H1 (cell line): ENCODE measurements around the gene PRRX2. TPM values are rescaled to one million over a fixed set of nuclear protein-coding genes. Genes with fewer than 3 reads are reported as not detected.

Source experiments
- CTCF ChIA-PET: fragments of 300-600 bp; sonication (Branson Sonifier 250); formaldehyde crosslinking; loops from one replicate; lab custom pipeline; 2021; ENCODE audit not compliant: partially characterized antibody; lab: Charles Lee
- POLR2A ChIA-PET: fragments of 300-600 bp; sonication (Branson Sonifier 250); formaldehyde crosslinking; loops from one replicate; lab custom pipeline; 2021; ENCODE audit warnings: inconsistent platforms; ENCODE audit not compliant: partially characterized antibody; lab: Charles Lee
- DNase-seq, 2 experiments: peaks; one replicate each; pipeline versions ENCODE4 v3.0.0 to v3.0.0-alpha.2; 2010 to 2022; ENCODE audit warnings: low spot score in 2 of 2, low read depth in 1 of 2, mixed read lengths in 1 of 2
- FAIRE-seq: peaks from 2 replicates; lab custom pipeline; 2011; peaks lifted over from hg19 to GRCh38; lab: Jason Lieb, UNC
- H2AFZ ChIP-seq: 2 replicates; pipeline ENCODE4 v1.8.1; 2012; ENCODE audit warnings: low read length, inconsistent platforms
- H2AK5ac ChIP-seq: 2 replicates; pipeline ENCODE4 v1.6.1; 2013; ENCODE audit warnings: low read depth, low read length
- H2BK120ac ChIP-seq: replicated peaks from 2 replicates; pipeline ENCODE3; 2013; ENCODE audit warnings: low read depth, low read length, inconsistent platforms
- H2BK12ac ChIP-seq: 2 replicates; pipeline ENCODE4 v1.6.1; 2013; ENCODE audit warnings: low read depth, low read length
- H2BK15ac ChIP-seq: 2 replicates; pipeline ENCODE4 v1.6.1; 2013; ENCODE audit warnings: low read length
- H2BK20ac ChIP-seq: 2 replicates; pipeline ENCODE4 v1.6.1; 2013; ENCODE audit warnings: low read length
- H2BK5ac ChIP-seq: 2 replicates; pipeline ENCODE4 v1.6.1; 2013; ENCODE audit warnings: low read depth, low read length
- H3K14ac ChIP-seq: 2 replicates; pipeline ENCODE4 v1.6.1; 2013; ENCODE audit warnings: inconsistent platforms; ENCODE audit not compliant: insufficient read length
- H3K18ac ChIP-seq: 2 replicates; pipeline ENCODE4 v1.6.1; 2013; ENCODE audit warnings: low read length; ENCODE audit errors: extremely low read depth
- H3K23ac ChIP-seq: 2 replicates; pipeline ENCODE4 v1.6.1; 2013; ENCODE audit warnings: inconsistent platforms; ENCODE audit not compliant: insufficient read length
- H3K23me2 ChIP-seq: 2 replicates; pipeline ENCODE4 v1.6.1; 2013; ENCODE audit warnings: low read depth, low read length
- H3K27ac ChIP-seq: 2 replicates; pipeline ENCODE4 v1.6.1; 2011; ENCODE audit warnings: low read depth, low read length, inconsistent platforms
- H3K27me3 ChIP-seq, 4 experiments: replicated peaks in 1 of 4; 1 replicate in 1 of 4; 2 replicates in 3 of 4; pipeline versions ENCODE4 v1.6.1 to v1.8.1; 2011 to 2013; ENCODE audit warnings: low read length in 3 of 4, mild to moderate bottlenecking in 3 of 4, inconsistent platforms in 2 of 4, mixed read lengths in 2 of 4, moderate library complexity in 1 of 4; ENCODE audit not compliant: control insufficient read depth in 3 of 4, insufficient read depth in 3 of 4; ENCODE audit errors: extremely low read depth in 1 of 4
- H3K36me3 ChIP-seq, 4 experiments: 2 replicates each; pipeline versions ENCODE4 v1.6.1 to v1.8.1; 2011 to 2013; ENCODE audit warnings: mild to moderate bottlenecking in 4 of 4, low read length in 3 of 4, moderate library complexity in 2 of 4, control low read depth in 1 of 4, inconsistent platforms in 1 of 4; ENCODE audit not compliant: insufficient read depth in 4 of 4, control insufficient read depth in 2 of 4
- H3K4ac ChIP-seq: replicated peaks from 2 replicates; pipeline ENCODE3; 2013; ENCODE audit warnings: low read length, low read depth, mixed read lengths, inconsistent platforms; ENCODE audit not compliant: insufficient read length
- H3K4me1 ChIP-seq, 4 experiments: replicated peaks in 1 of 4; 1 replicate in 1 of 4; 2 replicates in 3 of 4; pipeline versions ENCODE4 v1.6.1 to v1.8.1; 2011 to 2013; ENCODE audit warnings: low read length in 3 of 4, inconsistent platforms in 2 of 4, mixed read lengths in 1 of 4; ENCODE audit not compliant: insufficient read depth in 4 of 4, control insufficient read depth in 3 of 4
- H3K4me2 ChIP-seq, 2 experiments: 2 replicates each; pipeline versions ENCODE4 v1.6.1 to v1.8.1; 2011 to 2013; ENCODE audit warnings: low read depth in 2 of 2, low read length in 2 of 2, control low read depth in 1 of 2, inconsistent platforms in 1 of 2, mild to moderate bottlenecking in 1 of 2; ENCODE audit not compliant: insufficient read depth in 1 of 2
- H3K4me3 ChIP-seq, 4 experiments: fragments of 200-600, 300-600 bp in 1 of 4; sonication (generic), shearing (Covaris generic), sonication (Bioruptor Twin) in 1 of 4; 2 replicates each; pipeline versions ENCODE4 v1.5.1 to v1.8.1; 2011 to 2016; ENCODE audit warnings: low read length in 4 of 4, low read depth in 3 of 4, control low read depth in 2 of 4, inconsistent platforms in 2 of 4, mild to moderate bottlenecking in 2 of 4, mixed read lengths in 1 of 4, moderate library complexity in 1 of 4; ENCODE audit not compliant: insufficient read depth in 2 of 4; ENCODE audit errors: extremely low read depth in 1 of 4
- H3K56ac ChIP-seq: replicated peaks from 2 replicates; pipeline ENCODE3; 2013; ENCODE audit warnings: low read depth, mild to moderate bottlenecking, mixed read lengths, low read length, inconsistent platforms; ENCODE audit not compliant: insufficient read length
- H3K79me1 ChIP-seq: 2 replicates; pipeline ENCODE4 v1.6.1; 2013; ENCODE audit warnings: low read depth, low read length, control low read depth
- H3K79me2 ChIP-seq, 2 experiments: 2 replicates each; pipeline versions ENCODE4 v1.6.1 to v1.8.1; 2012 to 2013; ENCODE audit warnings: low read length in 2 of 2, mild to moderate bottlenecking in 2 of 2, inconsistent platforms in 1 of 2; ENCODE audit not compliant: insufficient read depth in 2 of 2, control insufficient read depth in 1 of 2
- H3K9ac ChIP-seq, 4 experiments: replicated peaks in 1 of 4; 1 replicate in 1 of 4; 2 replicates in 3 of 4; pipeline versions ENCODE4 v1.6.1 to v1.8.1; 2011 to 2013; ENCODE audit warnings: low read depth in 3 of 4, low read length in 3 of 4, control low read depth in 2 of 4, mild to moderate bottlenecking in 2 of 4, moderate library complexity in 2 of 4, inconsistent platforms in 1 of 4; ENCODE audit errors: extremely low read depth in 1 of 4
- H3K9me3 ChIP-seq, 2 experiments: 2 replicates each; pipeline versions ENCODE4 v1.6.1 to v1.8.1; 2012 to 2013; ENCODE audit warnings: mild to moderate bottlenecking in 2 of 2, moderate library complexity in 2 of 2, control low read depth in 1 of 2, inconsistent platforms in 1 of 2, low read depth in 1 of 2, low read length in 1 of 2, mixed read lengths in 1 of 2; ENCODE audit not compliant: insufficient read depth in 2 of 2
- H4K20me1 ChIP-seq, 2 experiments: replicated peaks in 1 of 2; 2 replicates each; pipeline versions ENCODE3 to v1.8.1; 2011 to 2013; ENCODE audit warnings: inconsistent platforms in 2 of 2, low read length in 2 of 2, mild to moderate bottlenecking in 1 of 2; ENCODE audit not compliant: insufficient read depth in 2 of 2, control insufficient read depth in 1 of 2
- H4K5ac ChIP-seq: 2 replicates; pipeline ENCODE4 v1.6.1; 2013; ENCODE audit warnings: low read length, low read depth, mixed read lengths, inconsistent platforms; ENCODE audit not compliant: insufficient read length
- H4K8ac ChIP-seq: 2 replicates; pipeline ENCODE4 v1.8.0; 2013; ENCODE audit warnings: mild to moderate bottlenecking, moderate library complexity, low read length, inconsistent platforms; ENCODE audit not compliant: insufficient read depth; ENCODE audit errors: extremely low read depth
- H4K91ac ChIP-seq: replicated peaks from 2 replicates; pipeline ENCODE3; 2013; ENCODE audit warnings: low read length, mixed read lengths, inconsistent platforms; ENCODE audit not compliant: insufficient read length
- BACH1 ChIP-seq: IDR thresholded peaks from 2 replicates; pipeline ENCODE4 v1.6.1; 2012; ENCODE audit warnings: low read length, improper control_type of control experiment
- BCL11A ChIP-seq, 2 experiments: IDR thresholded peaks; one replicate each; pipeline ENCODE4 v1.6.1; 2011; ENCODE audit warnings: low read depth in 2 of 2, low read length in 2 of 2, mild to moderate bottlenecking in 2 of 2
- BRCA1 ChIP-seq: IDR thresholded peaks from 2 replicates; pipeline ENCODE4 v1.6.1; 2012; ENCODE audit warnings: low read depth, low read length, improper control_type of control experiment
- CEBPB ChIP-seq: IDR thresholded peaks from 2 replicates; pipeline ENCODE4 v1.6.1; 2012; ENCODE audit warnings: low read depth, low read length
- CHD1 ChIP-seq: IDR thresholded peaks from 2 replicates; pipeline ENCODE4 v1.6.1; 2012; ENCODE audit warnings: low read depth, low read length, improper control_type of control experiment
- SIRT6 ChIP-seq: IDR thresholded peaks from one replicate; pipeline ENCODE4 v1.7.1; 2012; ENCODE audit warnings: low read length, inconsistent platforms
- SRF ChIP-seq: IDR thresholded peaks from 2 replicates; pipeline ENCODE4 v1.6.1; 2011; ENCODE audit warnings: mild to moderate bottlenecking, low read depth, low read length, moderate library complexity
- ZNF274 ChIP-seq: IDR thresholded peaks from 2 replicates; pipeline ENCODE4 v1.7.0; 2012; ENCODE audit warnings: low read length, borderline replicate concordance; ENCODE audit errors: extremely low read depth
- WGBS, 2 experiments: shearing (Covaris generic) in 1 of 2; methylation state at CpG; one replicate each; pipeline versions ENCODE4 v1.1.6 to v1.1.7; 2013 to 2015; ENCODE audit warnings: low lambda C conversion rate in 2 of 2, mixed read lengths in 2 of 2, inconsistent platforms in 1 of 2, low coverage in 1 of 2, missing lambda C conversion rate in 1 of 2; ENCODE audit not compliant: insufficient replicate concordance in 2 of 2, insufficient coverage in 1 of 2, insufficient read length in 1 of 2; ENCODE audit errors: extremely low coverage in 1 of 2, missing lambda C conversion rate in 1 of 2; 5-methylcytosine and 5-hydroxymethylcytosine counted together
- polyA plus RNA-seq, 7 experiments: library from polyadenylated mRNA; depleted of rRNA in 3 of 7; stranded (reverse) in 5 of 7; unstranded in 2 of 7; fragments of >200 nt in 5 of 7; fragments of 200-250 nt in 2 of 7; gene quantifications; 1 replicate in 5 of 7; 2 replicates in 1 of 7; 4 replicates in 1 of 7; pipeline versions ENCODE4 v1.2.1 to v1.2.3, GENCODE V29; 2011 to 2013; ENCODE audit warnings: missing spikeins in 2 of 7, mixed read lengths in 2 of 7
- total RNA-seq: library from RNA; stranded (reverse); fragmentation: NEBNext Ultra II Directional; extraction: Animal tissue kit (Norgen Biotek cat#: 25700); gene quantifications from 2 replicates; pipeline ENCODE4 v1.2.1, GENCODE V29; 2021
- TF ChIP-seq, protein P1 (sequence below), 3 experiments: IDR thresholded peaks; 1 replicate in 2 of 3; 2 replicates in 1 of 3; pipeline versions ENCODE4 v1.5.1 to v1.6.1; 2011; ENCODE audit warnings: low read length in 3 of 3, mild to moderate bottlenecking in 3 of 3, inconsistent platforms in 2 of 3, low read depth in 1 of 3, moderate library complexity in 1 of 3; ENCODE audit not compliant: insufficient read depth in 1 of 3; ENCODE audit errors: control extremely low read depth in 1 of 3

PRRX2 gene
- total and polyA plus RNA-seq, 2 of the 8 experiments (the other 6 are each of a cell fraction or from before 2014, with no cell fraction given): 5.8 to 9.2 TPM

DNA sequence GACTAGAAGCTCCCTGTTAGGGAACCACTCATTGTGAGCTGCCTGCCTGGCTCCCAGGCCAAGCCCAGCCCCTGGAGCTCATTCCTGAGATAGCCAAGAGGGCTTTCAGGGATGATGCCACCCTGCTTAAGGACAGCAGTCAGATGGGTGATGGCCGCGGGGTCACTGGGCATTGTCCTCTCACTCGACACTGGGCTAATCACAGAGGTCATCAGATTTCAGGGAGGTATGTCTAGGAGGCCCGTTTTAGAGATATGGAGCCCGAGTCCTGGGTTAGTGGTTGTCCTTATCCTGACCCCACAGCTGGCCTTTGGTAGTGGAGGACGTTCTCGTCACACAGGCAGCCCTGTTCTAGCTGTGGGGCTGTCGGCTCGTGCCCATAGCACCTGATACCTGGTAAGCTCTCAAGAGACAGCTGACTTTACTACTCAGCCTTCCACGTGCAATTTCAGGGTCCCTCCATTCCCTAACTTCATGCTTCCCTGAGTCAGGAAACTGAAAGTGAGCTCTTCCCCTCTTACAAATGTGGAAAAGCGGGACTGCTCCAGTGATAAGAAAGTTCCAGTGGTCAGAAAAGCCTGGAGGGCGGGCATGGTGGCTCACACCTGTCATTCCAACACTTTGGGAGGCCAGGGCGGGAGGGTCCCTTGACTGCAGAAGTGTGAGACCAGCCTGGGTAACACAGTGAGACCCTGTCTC is 94.5 kb downstream of the PRRX2 start:
- no peak overlapping the region for H2BK120ac ChIP-seq
- 87% methylated on average over 13 of the region's 13 CpGs; no CpG with 5 or more reads in 1 of the 2 experiments for WGBS, 2 experiments
- H3K79me2 ChIP-seq: no peaks in the 10 kb centered on the region
- H2BK20ac ChIP-seq: no peak overlapping the region
- no peaks in the 10 kb centered on the region for H3K23me2 ChIP-seq
- TF ChIP-seq, protein P1, sequence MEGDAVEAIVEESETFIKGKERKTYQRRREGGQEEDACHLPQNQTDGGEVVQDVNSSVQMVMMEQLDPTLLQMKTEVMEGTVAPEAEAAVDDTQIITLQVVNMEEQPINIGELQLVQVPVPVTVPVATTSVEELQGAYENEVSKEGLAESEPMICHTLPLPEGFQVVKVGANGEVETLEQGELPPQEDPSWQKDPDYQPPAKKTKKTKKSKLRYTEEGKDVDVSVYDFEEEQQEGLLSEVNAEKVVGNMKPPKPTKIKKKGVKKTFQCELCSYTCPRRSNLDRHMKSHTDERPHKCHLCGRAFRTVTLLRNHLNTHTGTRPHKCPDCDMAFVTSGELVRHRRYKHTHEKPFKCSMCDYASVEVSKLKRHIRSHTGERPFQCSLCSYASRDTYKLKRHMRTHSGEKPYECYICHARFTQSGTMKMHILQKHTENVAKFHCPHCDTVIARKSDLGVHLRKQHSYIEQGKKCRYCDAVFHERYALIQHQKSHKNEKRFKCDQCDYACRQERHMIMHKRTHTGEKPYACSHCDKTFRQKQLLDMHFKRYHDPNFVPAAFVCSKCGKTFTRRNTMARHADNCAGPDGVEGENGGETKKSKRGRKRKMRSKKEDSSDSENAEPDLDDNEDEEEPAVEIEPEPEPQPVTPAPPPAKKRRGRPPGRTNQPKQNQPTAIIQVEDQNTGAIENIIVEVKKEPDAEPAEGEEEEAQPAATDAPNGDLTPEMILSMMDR (IDR thresholded peaks at IDR 0.05; ENCODE audit: control extremely low read depth in 1 of 3, insufficient read depth in 1 of 3, low read depth in 1 of 3, low read length in 3 of 3): no peak
- TF ChIP-seq BCL11A (IDR thresholded peaks at IDR 0.05; ENCODE audit: low read depth in 2 of 2, low read length in 2 of 2) (no peak), SIRT6 (no peak), ZNF274 (no peak), BRCA1 (no peak), CEBPB (no peak), BACH1 (no peak), SRF (no peak), CHD1 (no peak)
- peaks cover 0 to 2% (median 0%) of the 10 kb centered on the region in 4 experiments; a peak in 1 of 7 replicates for H3K4me1 ChIP-seq
- no peak for DNase-seq
- ChIA-PET POLR2A (interaction anchor here (1.0 to 1.4 kb wide), 3 partner anchors 9 to 24 kb away, joined by 3 to 4 read pairs (median 4); no protein-coding TSS in a partner anchor), CTCF (interaction anchor here (0.7 to 16.4 kb wide), 7 partner anchors 11 to 30 kb away, joined by 3 to 168 read pairs (median 6); no protein-coding TSS in a partner anchor)
- H4K8ac ChIP-seq: peak overlapping the region; percentile 18; the same call in 1 of the 2 replicates
- no peak overlapping the region for H3K56ac ChIP-seq
- FAIRE-seq: no peak
- no peak overlapping the region for H4K91ac ChIP-seq
- H3K27ac ChIP-seq: no peak overlapping the region
- H3K27me3 ChIP-seq: no peaks in the 10 kb centered on the region
- no peak overlapping the region for H2BK12ac ChIP-seq
- H3K36me3 ChIP-seq: no peaks in the 10 kb centered on the region
- no peak overlapping the region for H2BK15ac ChIP-seq
- no peak overlapping the region for H4K5ac ChIP-seq
- no peak overlapping the region for H2BK5ac ChIP-seq
- H3K18ac ChIP-seq: no peak overlapping the region
- H3K4ac ChIP-seq: no peak overlapping the region
- no peak overlapping the region for H3K4me3 ChIP-seq
- no peaks in the 10 kb centered on the region for H3K79me1 ChIP-seq
- no peaks in the 10 kb centered on the region for H4K20me1 ChIP-seq
- no peak overlapping the region for H3K14ac ChIP-seq
- H3K9me3 ChIP-seq: no peaks in the 10 kb centered on the region
- H2AFZ ChIP-seq: no peak overlapping the region
- no peak overlapping the region for H3K23ac ChIP-seq
- H3K4me2 ChIP-seq: no peak overlapping the region
- H3K9ac ChIP-seq: no peak overlapping the region
- H2AK5ac ChIP-seq: no peak overlapping the region
